ENCODE measurements around the gene CIDEC.

Gene CIDEC

GRCh38 chr3:9833078-9833477 is 47.0 kb downstream of the CIDEC start:
- Histone ChIP-seq H3K27ac (no peak overlapping the region), H3K27me3 (no peaks in the 10 kb centered on the region), H3K9me3 (no peaks in the 10 kb centered on the region), H3K36me3 (peaks cover 26 to 80% (median 68%) of the 10 kb centered on the region in 3 donors), H3K4me1 (no peaks in the 10 kb centered on the region), H3K4me3 (no peak overlapping the region)
- no peak for TF ChIP-seq CTCF (IDR thresholded peaks at IDR 0.05)
- intact Hi-C loops (cut with DNase I; ENCODE audit: low total_unique reads): no loop called here
- DNase-seq: no peak

- no peak for DNase-seq
- TF ChIP-seq CTCF (IDR thresholded peaks at IDR 0.05): no peak
- H3K27ac ChIP-seq: no peak overlapping the region
- H3K4me3 ChIP-seq: no peak overlapping the region
- peaks cover 22 to 87% (median 57%) of the 10 kb centered on the region in 3 donors for H3K36me3 ChIP-seq
- no peaks in the 10 kb centered on the region for H3K4me1 ChIP-seq
- H3K27me3 ChIP-seq: no peaks in the 10 kb centered on the region
- no peaks in the 10 kb centered on the region for H3K9me3 ChIP-seq
- intact Hi-C loops (cut with DNase I; ENCODE audit: low total_unique reads): no loop called here
Measured at GRCh38 chr3:9831253-9831652, 48.8 kb downstream of the CIDEC start.

- intact Hi-C loops (cut with DNase I; ENCODE audit: low total_unique reads): no loop called here
Measured at GRCh38 chr3:9828801-9829755, 51.0 kb downstream of the CIDEC start.

GRCh38 chr3:9826815-9827573 is 53.1 kb downstream of the CIDEC start:
- intact Hi-C loops (cut with DNase I; ENCODE audit: low total_unique reads): no loop called here
- TF ChIP-seq CTCF (IDR thresholded peaks at IDR 0.05): peak in 1 of 2 experiments; percentile 7

More at GRCh38 chr3:9828801-9829755, 51.0 kb downstream of the CIDEC start:
- H3K4me3 ChIP-seq: no peak overlapping the region
- no peaks in the 10 kb centered on the region for H3K27me3 ChIP-seq
- TF ChIP-seq CTCF (IDR thresholded peaks at IDR 0.05): no peak
- no peaks in the 10 kb centered on the region for H3K4me1 ChIP-seq
- peaks cover 15 to 65% (median 35%) of the 10 kb centered on the region in 3 donors for H3K36me3 ChIP-seq
- H3K9me3 ChIP-seq: no peaks in the 10 kb centered on the region
- no peak overlapping the region for H3K27ac ChIP-seq
- DNase-seq: no peak

GRCh38 chr3:9825451-9826040 is 54.5 kb downstream of the CIDEC start:
- intact Hi-C loops (cut with DNase I; ENCODE audit: low total_unique reads): no loop called here
- no peaks in the 10 kb centered on the region for H3K9me3 ChIP-seq
- H3K27me3 ChIP-seq: no peaks in the 10 kb centered on the region
- H3K27ac ChIP-seq: no peak overlapping the region
- H3K36me3 ChIP-seq: peaks cover 6 to 43% (median 24%) of the 10 kb centered on the region in 3 donors
- TF ChIP-seq CTCF (IDR thresholded peaks at IDR 0.05): no peak
- no peak overlapping the region for H3K4me3 ChIP-seq
- DNase-seq: no peak
- H3K4me1 ChIP-seq: no peaks in the 10 kb centered on the region

More at GRCh38 chr3:9826815-9827573, 53.1 kb downstream of the CIDEC start:
- Histone ChIP-seq H3K27ac (no peak overlapping the region), H3K4me3 (no peak overlapping the region), H3K9me3 (no peaks in the 10 kb centered on the region), H3K27me3 (no peaks in the 10 kb centered on the region), H3K4me1 (no peaks in the 10 kb centered on the region), H3K36me3 (peaks cover 6 to 44% (median 23%) of the 10 kb centered on the region in 3 donors)
- DNase-seq: no peak

Measured in tibial artery (tissue), 4 donors.